Measurements from ENCODE around the gene SLITRK4.

SLITRK4 gene, protein sequence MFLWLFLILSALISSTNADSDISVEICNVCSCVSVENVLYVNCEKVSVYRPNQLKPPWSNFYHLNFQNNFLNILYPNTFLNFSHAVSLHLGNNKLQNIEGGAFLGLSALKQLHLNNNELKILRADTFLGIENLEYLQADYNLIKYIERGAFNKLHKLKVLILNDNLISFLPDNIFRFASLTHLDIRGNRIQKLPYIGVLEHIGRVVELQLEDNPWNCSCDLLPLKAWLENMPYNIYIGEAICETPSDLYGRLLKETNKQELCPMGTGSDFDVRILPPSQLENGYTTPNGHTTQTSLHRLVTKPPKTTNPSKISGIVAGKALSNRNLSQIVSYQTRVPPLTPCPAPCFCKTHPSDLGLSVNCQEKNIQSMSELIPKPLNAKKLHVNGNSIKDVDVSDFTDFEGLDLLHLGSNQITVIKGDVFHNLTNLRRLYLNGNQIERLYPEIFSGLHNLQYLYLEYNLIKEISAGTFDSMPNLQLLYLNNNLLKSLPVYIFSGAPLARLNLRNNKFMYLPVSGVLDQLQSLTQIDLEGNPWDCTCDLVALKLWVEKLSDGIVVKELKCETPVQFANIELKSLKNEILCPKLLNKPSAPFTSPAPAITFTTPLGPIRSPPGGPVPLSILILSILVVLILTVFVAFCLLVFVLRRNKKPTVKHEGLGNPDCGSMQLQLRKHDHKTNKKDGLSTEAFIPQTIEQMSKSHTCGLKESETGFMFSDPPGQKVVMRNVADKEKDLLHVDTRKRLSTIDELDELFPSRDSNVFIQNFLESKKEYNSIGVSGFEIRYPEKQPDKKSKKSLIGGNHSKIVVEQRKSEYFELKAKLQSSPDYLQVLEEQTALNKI

DNA sequence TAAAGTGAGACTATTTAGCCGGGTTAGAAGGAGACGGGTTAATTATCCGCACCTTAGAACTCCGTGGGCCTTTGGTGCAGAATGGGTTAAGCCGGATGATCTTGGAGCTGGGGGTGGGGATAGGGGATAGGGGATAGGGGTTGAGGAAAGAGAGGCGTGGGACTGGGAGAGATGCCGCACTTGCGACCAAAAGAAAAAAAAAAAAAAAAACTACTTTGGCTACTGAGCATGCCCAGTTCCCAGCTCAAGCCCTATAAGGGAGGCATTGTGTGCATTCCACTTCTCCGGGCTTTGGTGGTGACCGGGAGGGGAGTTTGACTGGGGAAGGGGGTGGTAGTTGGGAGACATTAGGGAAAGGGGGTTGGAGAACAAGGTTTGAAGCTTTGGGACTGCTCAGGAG, at the start of gene SLITRK4:
TSS of gene SLITRK4 (minus strand) at position 187 of the 400 bp plus-strand sequence. CDS start 4,993 bp downstream, outside the sequence.
- DNase-seq = no peak
- H3K36me3 ChIP-seq = no peaks in the 10 kb centered on the region
- TF ChIP-seq, protein P1, sequence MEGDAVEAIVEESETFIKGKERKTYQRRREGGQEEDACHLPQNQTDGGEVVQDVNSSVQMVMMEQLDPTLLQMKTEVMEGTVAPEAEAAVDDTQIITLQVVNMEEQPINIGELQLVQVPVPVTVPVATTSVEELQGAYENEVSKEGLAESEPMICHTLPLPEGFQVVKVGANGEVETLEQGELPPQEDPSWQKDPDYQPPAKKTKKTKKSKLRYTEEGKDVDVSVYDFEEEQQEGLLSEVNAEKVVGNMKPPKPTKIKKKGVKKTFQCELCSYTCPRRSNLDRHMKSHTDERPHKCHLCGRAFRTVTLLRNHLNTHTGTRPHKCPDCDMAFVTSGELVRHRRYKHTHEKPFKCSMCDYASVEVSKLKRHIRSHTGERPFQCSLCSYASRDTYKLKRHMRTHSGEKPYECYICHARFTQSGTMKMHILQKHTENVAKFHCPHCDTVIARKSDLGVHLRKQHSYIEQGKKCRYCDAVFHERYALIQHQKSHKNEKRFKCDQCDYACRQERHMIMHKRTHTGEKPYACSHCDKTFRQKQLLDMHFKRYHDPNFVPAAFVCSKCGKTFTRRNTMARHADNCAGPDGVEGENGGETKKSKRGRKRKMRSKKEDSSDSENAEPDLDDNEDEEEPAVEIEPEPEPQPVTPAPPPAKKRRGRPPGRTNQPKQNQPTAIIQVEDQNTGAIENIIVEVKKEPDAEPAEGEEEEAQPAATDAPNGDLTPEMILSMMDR (IDR thresholded peaks at IDR 0.05; ENCODE audit: low read depth, low read length) = no peak
- H3K27ac ChIP-seq = no peak within 1 kb of the TSS
- peaks cover 50% of the 10 kb centered on the region for H3K27me3 ChIP-seq (ENCODE audit: insufficient read depth, low read depth, severe bottlenecking)
- no peak within 1 kb of the TSS for H3K4me3 ChIP-seq (ENCODE audit: low read depth, low read length)
- H3K9me3 ChIP-seq (ENCODE audit: severe bottlenecking) = no peaks in the 10 kb centered on the region

DNA sequence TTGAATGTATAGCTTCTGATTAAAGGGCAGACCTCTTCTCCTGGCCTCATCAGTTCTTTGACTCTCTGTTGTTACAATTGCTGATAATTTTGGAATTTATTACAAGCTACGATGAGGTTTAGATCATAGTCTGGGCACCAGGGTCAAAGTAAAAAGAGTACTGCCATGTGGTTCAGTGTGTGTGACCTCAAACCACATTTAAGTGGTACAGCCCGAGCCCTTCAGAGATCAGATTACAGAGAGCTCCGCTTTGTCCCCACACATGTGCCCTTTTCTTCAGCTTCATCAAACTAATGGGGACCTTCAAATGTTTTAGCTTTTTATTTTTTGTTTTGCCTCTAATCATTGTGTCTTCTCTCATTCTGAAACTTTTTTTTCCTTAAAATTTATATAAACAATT, 47.6 kb upstream of the SLITRK4 start:
- Histone ChIP-seq H3K36me3 (no peaks in the 10 kb centered on the region), H3K27ac (no peak overlapping the region), H3K27me3 (ENCODE audit: insufficient read depth, low read depth, severe bottlenecking) (peaks cover 43% of the 10 kb centered on the region), H3K4me3 (ENCODE audit: low read depth, low read length) (no peak overlapping the region), H3K9me3 (ENCODE audit: severe bottlenecking) (no peaks in the 10 kb centered on the region)
- no peak for DNase-seq
- TF ChIP-seq, protein P1 (IDR thresholded peaks at IDR 0.05; ENCODE audit: low read depth, low read length) = no peak

DNA sequence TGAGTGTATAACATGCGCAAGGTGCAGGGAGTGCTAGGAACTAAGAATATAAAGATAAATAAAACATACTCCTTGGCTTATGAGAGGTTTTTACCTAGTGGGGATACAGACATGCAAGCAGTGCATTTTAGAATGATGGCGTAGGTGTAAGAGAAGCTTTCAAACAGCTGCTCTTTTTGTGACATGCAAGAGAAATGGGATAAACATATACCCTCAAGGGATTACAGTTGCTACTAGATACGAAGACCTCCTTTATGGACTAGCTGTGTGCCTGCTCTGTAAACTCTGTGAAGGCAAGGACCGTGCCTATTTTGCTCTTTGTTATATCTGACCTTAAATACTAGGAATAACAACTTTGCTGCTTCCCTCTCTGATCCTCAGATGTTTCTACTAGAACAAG, 39.0 kb upstream of the SLITRK4 start:
- Histone ChIP-seq H3K9me3 (ENCODE audit: severe bottlenecking) (no peaks in the 10 kb centered on the region), H3K36me3 (no peaks in the 10 kb centered on the region), H3K27me3 (ENCODE audit: insufficient read depth, low read depth, severe bottlenecking) (peaks cover 28% of the 10 kb centered on the region), H3K4me3 (ENCODE audit: low read depth, low read length) (no peak overlapping the region), H3K27ac (no peak overlapping the region)
- no peak for DNase-seq
- TF ChIP-seq, protein P1 (IDR thresholded peaks at IDR 0.05; ENCODE audit: low read depth, low read length) = no peak

DNA sequence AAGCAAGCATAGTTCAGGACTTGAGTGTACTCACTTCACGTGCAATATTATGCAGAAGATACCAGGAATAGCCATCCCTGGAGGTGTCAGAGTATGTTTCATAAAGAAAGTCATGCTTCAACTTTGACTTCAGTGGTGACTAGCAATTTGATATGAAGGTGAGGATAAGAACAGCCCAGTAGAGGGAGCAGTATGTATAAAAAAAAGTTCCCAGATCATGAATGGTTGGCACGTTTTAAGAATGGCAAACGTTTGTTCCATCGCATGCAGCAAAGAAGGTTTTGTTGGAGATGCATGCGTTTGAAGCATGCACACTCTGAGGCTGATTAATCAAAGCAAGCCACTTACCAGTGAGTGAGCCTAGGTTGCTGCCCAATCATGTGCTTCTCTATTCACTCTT, 33.5 kb upstream of the SLITRK4 start:
- H3K27me3 ChIP-seq (ENCODE audit: insufficient read depth, low read depth, severe bottlenecking) = peaks cover 17% of the 10 kb centered on the region
- DNase-seq = no peak
- H3K36me3 ChIP-seq = no peaks in the 10 kb centered on the region
- H3K27ac ChIP-seq = no peak overlapping the region
- TF ChIP-seq, protein P1 (IDR thresholded peaks at IDR 0.05; ENCODE audit: low read depth, low read length) = no peak
- H3K9me3 ChIP-seq (ENCODE audit: severe bottlenecking) = no peaks in the 10 kb centered on the region
- H3K4me3 ChIP-seq (ENCODE audit: low read depth, low read length) = no peak overlapping the region

DNA sequence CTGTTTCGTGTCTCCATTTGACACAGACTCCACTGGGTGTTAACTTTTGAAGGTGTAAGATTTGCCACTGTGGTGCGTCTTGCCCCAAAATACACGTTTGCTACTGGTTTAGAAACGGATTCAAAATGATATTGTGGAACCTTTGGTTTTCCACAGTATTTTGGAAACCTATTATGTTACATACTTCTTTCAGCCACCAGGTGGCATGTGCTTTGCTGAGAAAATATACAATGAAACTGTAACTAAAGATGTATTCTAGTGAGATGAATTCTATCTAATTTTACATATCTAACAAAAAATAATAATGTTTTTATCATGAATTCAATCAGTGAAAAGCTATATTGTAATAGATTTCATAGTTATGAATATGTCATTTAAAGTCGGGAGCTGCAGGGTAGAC, 28.4 kb upstream of the SLITRK4 start:
- Histone ChIP-seq H3K27me3 (ENCODE audit: insufficient read depth, low read depth, severe bottlenecking) (peaks cover 37% of the 10 kb centered on the region), H3K27ac (no peak overlapping the region), H3K4me3 (ENCODE audit: low read depth, low read length) (no peak overlapping the region), H3K36me3 (no peaks in the 10 kb centered on the region), H3K9me3 (ENCODE audit: severe bottlenecking) (no peaks in the 10 kb centered on the region)
- TF ChIP-seq, protein P1 (IDR thresholded peaks at IDR 0.05; ENCODE audit: low read depth, low read length) = peak; percentile 12; the same call in 1 of the 2 replicates
- no peak for DNase-seq
